CD4-positive, alpha-beta T cell treated with Interleukin-4 for 1 hour (primary cell): Measurements from ENCODE around the gene TOMM40.
A peak's percentile ranks its signal among the peaks of the same experiment; 100 is the strongest.
"Not testable (repeated sequence)": the region's sequence is repeated elsewhere in the genome, so short reads cannot be mapped to it uniquely, and the experiment has no call there.

Experiments used
- DNase-seq, 2 donors: peaks; one replicate each; pipeline ENCODE4 v3.0.0-alpha.2; 2020 to 2022

TOMM40 gene

DNA sequence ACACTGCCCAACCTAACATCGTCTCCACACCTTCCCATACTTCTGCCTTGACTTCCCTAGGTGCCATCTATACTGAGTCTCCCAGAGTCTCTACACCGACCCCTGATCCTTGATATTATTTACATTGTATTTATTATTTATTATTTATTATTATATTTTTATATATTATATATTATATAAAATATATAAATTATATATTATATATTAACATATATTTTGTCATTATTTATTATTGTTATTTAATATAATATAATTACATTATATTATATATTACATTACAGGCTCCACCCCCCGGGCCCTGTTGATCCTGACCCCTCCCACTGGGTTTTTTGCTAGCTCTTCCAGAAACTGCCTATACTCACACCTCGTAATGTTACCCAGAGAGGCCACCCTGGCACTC, 18.4 kb upstream of the TOMM40 start:
- DNase-seq: no peak

DNA sequence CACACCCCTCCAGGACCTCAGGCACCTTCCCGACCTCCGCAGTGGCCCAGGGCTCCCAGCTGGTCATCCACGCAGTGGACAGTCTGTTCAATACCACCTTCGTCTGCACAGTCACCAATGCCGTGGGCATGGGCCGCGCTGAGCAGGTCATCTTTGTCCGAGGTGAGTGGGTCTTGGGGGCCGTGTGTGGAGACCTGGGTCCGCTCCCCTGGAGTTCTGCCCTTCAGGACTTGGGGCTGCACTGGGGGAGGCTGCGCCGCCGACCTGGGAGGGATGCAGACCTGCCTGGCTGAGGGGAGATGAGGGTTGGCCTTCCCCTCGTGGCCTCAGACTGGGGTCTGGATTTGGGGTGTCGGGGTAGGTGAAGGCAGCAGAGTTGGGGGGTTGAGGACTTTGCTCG, 16.7 kb upstream of the TOMM40 start:
- DNase-seq: no peak

DNA sequence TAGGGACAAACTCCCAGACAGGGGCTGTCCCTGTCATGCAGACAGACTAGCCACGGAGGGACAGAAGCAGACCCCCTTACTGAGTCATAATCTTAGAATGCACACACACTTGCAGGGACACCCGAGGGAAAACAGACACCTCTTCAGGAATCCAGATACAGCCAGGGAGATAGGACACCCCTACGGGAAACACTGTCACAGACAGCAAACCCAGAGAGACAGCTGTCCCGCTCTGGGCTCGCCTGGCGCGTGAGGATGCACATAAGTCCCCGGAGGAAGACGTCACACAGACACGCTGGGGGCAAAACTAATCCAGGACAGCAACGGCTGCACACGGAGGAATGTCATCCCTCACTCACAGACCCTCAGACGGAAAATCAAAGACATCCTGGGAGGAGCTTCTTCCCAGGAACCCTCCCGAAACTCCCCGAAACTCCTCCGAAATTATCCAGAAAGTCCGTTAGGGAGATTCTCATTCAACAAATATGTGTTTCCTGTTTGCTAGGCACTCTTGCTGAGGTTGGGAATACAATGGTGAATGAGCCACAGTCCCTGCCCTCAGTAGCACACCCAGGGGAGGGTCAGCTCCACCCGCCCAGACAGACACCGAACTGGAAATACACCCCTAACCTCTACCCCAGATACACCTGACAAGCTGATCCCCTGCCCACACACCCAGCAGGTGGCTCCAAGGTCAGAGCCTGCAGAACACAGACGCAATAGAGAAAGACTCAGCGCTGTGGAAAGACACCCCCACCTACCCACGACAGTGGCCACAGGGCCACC, 15.2 kb upstream of the TOMM40 start:
- DNase-seq: no peak

DNA sequence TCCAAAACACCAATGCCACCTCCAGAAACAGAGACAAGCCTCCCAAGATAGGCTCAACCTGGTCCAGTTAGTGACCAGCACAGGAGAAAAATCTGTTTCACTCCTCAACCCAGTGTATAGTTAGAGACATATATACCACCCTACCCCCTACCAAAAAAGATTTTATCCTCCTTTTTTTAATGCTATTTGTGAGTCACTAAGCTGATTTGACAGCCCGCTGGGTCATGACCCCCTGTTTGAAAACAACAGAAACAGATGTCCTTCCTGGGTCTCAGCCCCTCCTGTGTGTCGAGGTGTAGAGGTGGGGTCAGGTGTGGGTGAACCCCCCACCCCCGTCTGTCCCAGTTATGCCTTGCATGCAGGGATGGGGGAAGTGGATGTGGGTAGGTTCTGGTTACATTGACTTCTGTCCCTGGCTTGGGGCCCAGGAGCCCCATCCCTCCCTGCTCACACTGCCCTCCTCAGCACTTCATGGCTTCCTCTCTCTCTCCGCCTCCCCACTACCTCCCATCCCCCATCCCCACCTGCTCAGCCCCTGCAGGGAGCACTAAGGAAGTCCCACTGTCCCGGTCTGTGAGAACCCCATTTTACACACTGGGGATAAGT, 14.0 kb upstream of the TOMM40 start:
- DNase-seq: no peak

DNA sequence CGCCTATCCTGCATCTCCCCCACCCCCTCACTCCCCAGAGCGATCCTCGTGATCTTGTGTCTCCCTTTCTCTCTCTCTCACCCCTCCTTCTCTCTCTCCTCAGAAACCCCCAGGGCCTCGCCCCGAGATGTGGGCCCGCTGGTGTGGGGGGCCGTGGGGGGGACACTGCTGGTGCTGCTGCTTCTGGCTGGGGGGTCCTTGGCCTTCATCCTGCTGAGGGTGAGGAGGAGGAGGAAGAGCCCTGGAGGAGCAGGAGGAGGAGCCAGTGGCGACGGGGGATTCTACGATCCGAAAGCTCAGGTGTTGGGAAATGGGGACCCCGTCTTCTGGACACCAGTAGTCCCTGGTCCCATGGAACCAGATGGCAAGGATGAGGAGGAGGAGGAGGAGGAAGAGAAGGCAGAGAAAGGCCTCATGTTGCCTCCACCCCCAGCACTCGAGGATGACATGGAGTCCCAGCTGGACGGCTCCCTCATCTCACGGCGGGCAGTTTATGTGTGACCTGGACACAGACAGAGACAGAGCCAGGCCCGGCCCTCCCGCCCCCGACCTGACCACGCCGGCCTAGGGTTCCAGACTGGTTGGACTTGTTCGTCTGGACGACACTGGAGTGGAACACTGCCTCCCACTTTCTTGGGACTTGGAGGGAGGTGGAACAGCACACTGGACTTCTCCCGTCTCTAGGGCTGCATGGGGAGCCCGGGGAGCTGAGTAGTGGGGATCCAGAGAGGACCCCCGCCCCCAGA, 12.8 kb upstream of the TOMM40 start:
- DNase-seq: no peak

DNA sequence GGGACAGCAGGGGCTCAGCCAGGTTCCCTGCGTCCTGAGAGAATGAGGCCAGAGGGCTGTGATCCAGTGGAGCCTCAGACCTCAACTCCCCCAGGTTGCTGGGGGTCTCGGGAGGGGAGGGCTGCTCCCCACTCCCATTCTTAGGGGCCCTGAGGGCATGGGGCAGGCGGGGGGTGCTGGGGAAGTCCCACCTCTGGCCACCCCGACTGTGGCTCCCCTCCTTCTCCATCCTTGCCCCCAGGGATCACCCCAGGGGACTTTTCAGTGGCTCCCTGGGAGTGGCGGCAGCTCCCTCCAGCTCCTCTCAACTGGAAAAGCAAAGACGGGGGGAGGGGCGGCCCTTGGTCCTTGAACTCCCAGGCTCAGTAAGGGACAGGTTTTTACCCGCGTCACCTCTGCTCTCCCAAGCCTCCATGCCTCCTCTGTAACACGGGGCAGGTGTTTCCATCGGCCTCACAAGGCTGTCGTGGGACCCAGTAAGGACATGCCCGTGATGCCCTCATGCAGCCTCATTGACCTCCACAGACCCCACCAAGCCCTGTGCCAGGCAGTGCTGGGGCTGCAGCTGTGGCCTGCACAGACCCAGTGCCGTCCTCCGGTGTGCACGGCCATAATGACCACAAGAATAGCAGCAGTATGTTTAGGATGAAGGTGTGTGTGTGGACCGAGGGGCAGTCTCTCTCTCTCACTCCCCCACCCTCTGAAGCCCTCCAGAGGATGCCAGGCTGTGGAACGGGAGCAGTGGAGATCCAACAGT, 11.6 kb upstream of the TOMM40 start:
- no peak for DNase-seq

DNA sequence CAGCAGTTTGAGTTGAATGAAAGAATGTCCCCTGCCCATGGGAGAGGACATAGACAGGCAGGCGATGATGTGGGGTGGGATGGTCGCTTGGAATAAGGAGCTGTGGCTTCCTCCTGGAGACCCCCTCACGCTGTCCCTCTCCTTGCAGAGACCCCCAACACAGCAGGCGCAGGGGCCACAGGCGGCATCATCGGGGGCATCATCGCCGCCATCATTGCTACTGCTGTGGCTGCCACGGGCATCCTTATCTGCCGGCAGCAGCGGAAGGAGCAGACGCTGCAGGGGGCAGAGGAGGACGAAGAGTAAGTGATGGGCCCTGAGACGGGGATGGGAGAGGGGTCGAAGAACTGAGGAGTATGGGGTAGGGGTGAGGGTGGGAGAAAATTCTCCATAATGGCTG, 9.0 kb upstream of the TOMM40 start:
- DNase-seq: no peak

DNA sequence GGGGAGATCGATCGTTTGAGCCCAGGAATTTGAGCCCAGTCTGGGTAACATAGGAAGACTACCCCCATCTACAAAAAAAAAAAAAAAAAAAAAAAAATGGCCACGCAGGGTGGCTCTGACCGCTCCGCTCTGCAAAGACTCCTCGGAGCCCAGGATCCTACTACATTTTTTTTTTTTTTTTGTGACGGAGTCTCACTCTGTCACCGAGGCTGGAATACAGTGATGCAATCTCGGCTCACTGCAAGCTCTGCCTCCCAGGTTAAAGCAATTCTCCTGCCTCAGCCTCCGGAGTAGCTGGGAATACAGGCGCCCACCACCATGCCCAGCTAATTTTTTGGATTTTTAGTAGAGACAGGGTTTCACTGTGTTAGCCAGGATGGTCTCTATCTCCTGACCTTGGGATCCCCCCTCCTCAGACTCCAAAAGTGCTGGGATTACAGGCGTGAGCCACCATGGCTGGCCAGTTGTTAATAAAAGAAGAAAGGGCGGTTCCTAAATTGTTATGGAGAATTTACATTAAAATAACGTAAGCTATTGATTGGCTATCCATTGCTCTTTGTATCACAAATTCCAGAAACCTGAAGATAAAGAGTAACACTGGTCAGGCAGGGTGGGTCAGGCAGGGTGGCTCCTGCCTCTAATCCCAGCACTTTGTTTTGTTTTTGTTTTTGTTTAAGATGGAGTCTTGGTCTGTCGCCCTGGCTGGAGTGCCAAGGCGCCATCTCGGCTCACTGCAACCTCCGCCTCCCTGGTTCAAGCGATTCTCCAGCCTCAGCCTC, 8.2 kb upstream of the TOMM40 start:
- not testable (repeated sequence) for DNase-seq

DNA sequence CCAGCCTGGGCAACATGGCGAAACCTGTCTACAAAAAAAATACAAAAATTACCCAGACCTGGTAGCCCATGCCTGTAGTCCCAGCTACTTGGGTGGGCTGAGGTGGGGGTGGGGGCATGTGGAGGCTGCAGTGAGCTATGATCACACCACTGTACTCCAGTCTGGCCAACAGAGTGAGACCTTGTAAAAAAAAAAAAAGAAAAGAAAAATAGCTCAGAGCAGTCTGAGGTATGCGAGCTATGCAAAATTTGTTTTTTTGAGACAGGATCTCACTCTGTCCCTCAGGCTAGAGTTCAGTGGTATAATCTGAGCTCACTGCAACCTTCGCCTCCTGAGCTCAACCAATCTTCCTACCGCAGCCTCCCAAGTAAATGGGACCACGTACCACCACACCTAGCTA, 7.1 kb upstream of the TOMM40 start:
- DNase-seq: no peak

DNA sequence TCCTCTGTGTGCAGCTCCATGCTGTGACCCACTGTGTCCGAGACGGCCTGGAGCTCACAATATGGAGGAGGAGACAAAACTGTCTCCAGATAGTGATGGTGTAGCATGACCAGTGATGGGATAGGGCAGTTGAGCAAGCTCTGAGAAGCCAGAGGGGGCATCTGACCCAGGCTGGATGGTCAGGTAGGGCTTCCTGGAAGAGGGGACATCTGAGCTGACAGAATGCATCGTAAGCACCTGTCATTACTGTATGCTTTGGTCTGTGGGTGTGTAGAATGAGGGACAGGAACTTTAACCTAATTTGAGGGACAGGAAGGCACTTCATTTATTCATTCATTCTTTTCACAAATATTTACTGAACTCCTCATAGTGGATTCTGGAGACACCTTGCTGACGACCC, 6.5 kb upstream of the TOMM40 start:
- no peak for DNase-seq

DNA sequence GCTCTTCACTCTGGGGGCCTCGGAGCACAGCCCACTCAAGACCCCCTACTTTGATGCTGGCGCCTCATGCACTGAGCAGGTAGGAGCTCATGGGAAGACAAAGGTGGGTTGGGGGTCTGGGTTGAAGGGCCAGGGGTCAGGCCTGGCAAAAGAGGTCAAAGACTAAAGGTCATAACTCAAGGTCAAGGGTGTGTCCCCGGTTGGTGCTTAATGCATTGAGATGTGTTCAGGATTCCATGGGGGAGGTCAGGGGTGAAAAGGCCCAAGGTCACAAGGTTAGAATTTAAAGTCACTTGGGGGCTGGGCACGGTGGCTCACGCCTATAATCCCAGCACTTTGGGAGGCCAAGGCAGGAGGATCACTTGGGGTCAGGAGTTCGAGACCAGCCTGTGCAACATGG, 4.9 kb upstream of the TOMM40 start:
- DNase-seq: no peak

DNA sequence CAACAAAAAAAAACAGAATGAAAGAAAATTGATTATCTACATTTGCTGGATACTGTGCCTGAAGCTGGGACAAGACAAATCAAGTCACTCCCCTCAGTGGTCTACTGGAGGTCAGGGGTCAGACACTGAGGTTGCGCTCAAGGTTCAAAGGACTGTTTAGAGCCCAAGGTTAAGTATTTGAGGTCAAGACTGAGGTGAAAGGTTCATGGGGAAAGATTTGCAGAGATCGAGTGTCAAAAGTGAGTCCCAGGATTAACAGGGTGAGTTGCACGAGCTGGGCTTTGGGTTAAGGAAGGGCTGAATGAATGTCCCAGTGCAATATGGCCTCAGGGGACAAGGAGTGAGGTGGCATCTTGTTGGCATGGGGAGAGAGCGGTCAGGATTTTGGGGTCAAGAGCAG, 3.4 kb upstream of the TOMM40 start:
- DNase-seq: no peak

DNA sequence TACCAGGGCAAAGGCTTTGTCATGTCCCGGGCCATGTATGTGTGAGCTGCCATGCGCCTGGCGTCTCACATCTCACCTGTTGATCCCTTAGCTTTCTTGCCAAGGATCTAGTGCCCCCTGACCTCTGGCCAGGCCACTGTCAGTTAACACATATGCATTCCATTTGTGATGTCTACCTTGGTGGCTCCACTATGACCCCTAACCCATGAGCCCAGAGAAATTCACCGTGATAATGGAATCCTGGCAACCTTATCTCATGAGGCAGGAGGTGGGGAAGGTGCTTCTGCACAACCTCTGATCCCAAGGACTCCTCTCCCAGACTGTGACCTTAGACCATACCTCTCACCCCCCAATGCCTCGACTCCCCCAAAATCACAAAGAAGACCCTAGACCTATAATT, 2.7 kb upstream of the TOMM40 start:
- not testable (repeated sequence) for DNase-seq

DNA sequence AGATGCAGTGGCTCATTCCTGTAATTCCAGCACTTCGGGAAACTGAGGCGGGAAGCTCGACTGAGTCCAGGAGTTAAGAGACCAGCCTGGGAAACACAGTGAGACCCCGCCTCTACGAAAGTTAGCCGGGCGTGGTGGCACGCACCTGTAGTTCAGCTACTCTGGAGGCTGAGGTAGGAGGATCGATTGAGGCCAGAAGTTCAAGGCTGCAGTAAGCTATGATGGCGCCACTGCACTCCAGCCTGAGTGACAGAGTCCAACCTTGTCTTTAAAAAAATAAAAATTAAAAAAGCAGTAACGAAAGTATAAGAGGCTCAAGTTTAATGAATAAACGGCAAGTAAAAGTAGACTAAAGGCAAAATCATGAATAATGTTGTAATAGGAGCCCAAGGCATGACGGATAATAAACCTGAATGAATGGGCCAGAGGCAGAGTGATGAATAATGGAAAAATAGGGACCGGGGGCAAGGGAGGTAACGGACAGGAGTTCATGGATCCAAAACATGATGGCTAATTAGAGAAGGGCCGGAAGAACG, 1.2 kb upstream of the TOMM40 start:
- DNase-seq: no peak

DNA sequence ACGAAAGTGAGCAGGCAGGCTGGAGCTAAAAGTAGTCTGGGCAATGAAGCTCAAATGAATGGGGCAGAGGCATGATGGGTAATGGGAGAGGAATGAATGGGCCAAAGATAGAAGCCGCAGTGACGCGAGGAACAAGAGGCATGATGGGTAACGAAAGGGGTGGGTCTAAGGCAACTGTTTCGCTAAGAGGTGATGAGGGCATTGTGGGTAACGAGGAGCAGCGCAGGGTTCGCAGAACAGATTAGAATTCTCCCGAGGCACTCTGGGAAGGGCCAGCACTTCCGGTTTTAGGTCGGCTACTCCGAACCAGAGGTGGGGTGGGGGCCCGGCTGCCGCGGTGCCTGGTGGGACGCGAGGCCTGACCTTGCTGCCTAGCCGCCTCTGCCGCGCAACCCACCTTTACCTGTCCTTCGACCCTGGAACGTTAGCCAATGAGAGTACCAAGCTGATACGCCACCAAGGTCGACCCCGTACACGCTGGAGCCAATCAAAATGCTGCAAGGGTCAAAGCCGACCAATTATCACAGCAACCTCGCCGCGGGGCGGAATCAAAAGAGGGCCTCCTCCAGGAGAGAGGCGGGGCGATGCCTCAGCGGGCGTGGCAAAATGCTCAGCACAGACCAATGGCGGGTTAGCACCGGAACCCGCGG, 563 bp upstream of the TOMM40 start:
- peak; percentile 100 for DNase-seq

DNA sequence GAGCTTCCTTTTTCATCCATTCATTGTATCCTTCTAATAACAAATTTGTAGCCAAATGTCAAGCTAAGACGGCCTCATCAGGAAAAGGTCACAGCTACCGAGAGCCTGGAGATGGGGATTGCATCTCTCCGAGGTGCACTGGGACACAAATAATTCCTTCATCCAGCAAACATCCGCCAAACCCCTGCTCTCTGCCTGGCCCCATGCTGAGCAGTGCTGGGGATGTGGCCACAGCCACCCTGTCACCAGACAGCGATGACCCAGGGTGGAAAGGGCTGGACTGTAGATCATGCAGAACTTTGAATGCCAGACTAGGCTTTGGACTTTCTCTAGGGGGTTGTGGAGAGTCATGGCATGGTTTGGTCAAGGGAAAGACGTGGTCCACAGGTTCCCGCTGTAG, 1.9 kb downstream of the TOMM40 start:
- no peak for DNase-seq

DNA sequence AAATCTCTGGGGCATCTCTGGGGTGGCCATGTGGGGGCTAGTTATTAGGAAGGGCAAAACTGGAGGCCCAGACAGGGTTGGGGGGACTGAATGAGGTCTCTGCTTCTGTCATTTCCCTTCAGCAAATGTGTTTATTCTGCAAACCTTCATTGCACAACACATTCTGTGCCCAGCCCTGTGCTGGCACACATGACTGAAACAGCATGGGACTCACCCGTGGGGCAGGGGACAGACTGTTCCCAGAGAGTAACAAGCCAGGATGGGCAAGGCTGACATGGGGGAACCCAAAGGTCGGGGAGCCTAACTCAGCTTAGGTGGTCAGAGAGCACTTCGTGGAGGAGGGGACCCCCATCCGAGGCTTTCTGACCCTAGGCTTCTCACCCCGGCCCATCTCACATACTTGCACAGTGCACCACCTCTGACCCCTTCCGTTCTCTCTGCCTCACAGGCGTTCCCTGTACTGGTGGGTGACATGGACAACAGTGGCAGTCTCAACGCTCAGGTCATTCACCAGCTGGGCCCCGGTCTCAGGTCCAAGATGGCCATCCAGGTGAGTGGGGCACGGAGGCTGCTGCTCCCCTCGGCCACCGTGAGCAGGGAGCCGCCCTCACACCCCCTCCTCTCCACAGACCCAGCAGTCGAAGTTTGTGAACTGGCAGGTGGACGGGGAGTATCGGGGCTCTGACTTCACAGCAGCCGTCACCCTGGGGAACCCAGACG, 2.4 kb downstream of the TOMM40 start:
- no peak for DNase-seq

DNA sequence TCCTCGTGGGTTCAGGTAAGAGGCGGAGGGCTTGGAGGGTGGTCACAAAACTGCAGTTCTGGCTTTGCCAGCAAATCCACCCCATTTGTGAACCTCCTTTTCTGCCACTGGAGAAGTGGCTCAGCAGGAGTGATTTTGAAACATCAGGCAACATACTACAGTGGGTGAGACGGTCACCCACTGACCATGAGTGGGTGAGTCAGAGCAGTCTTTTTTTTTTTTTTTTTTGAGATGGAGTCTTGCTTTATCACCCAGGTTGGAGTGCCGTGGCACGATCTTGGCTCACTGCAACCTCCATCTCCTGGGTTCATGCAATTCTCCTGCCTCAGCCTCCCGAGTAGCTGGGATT, 3.0 kb downstream of the TOMM40 start:
- DNase-seq: no peak

DNA sequence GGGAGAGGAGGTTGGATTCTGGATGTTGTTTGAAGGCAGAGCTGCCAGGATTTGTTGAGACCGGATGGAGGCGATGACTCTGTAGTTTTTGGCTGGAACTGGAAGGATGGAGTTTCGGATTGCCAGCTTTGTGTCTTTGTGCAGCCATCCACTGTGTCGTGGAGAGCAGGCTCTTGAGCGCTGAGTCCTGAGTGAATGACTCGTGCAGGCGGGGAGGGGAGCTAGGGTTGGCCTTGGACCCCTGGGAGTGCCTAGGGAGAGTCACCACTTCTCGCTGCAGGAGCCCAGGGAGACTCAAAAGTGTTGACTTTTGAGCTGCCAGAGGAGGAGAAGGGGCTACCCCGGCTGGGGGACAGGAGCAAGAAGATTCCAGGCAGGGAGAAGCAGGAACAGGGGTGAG, 3.9 kb downstream of the TOMM40 start:
- DNase-seq: no peak

DNA sequence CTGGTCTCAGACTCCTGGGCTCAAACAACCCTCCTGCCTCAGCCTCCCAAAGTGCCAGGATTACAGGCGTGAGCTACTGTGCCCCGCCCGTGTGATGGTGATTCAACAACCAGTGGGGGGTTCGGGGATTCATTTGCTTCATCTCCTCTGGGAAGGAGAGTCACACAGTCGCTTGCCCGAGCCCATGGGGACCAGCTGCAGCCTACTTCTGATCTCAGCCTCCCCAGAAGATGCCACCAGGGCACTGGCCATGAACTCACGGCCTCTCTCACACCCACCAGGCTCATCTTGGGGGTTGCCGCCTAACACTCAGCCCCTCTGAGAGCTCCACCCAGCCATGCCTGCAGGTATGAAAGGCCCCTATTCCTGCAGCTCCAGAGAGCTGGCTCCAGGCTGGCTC, 6.8 kb downstream of the TOMM40 start:
- no peak for DNase-seq
